GM18517 (cell line): ENCODE results near the gene CAMK2D.

Source experiments
- ATAC-seq: cut with Tn5 transposase; IDR thresholded peaks from one replicate; pipeline ENCODE4 v1.9.1; 2021; ENCODE audit warnings: mild to moderate bottlenecking, moderate library complexity; ENCODE audit not compliant: unreplicated experiment

CAMK2D gene

DNA sequence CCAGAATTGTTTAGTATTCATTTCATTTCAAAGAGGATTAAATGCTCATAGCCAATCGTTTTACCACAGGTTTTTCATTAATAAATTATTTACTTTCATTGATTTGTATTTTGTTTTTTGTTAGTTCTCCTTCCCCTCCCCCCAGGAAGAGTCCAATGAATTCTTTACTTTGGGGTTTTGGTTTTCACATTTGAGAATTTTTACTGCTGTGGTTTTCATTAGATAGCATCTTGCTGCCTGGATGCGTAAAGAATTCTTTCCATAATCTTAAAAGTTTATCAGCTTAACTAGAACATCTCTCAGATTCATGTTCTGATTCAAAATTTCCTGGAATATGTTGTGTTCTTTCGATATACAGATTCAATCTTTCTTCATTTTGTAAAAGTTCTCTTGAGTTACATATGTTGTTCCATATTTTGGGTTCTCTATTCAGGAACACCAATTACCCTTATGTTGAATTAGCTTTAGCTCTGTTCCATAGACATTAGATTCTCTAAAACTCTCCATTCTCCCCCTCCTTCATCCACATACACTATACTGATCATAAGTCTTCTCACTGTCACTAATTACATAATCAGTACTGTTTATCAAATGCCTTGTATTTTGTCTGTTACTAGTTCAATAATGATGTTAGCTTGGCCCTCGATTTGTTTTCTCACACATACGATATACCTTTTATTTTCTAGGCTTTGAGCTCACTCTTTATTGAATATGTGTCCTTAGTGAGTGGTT is 184.4 kb downstream of the CAMK2D start:
- ATAC-seq: no peak

DNA sequence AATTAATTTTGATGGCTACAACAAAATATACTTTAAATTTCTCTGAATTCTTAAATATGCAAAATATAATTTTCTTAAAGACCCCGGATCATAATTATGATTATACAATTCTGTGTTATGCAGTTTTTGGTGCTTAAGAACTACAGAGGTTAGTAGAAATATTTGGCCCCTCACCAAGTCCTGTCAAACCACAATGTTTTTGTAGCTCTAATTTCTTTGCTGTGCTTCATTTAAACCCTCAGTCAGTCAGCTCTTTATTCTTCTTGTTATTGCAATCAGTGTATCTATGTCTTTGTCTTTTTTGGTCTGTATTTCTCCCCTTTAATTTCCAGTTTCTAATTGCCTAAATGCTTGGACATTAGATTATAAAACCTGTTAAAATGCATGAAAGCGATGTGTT is 186.1 kb downstream of the CAMK2D start:
- no peak for ATAC-seq

DNA sequence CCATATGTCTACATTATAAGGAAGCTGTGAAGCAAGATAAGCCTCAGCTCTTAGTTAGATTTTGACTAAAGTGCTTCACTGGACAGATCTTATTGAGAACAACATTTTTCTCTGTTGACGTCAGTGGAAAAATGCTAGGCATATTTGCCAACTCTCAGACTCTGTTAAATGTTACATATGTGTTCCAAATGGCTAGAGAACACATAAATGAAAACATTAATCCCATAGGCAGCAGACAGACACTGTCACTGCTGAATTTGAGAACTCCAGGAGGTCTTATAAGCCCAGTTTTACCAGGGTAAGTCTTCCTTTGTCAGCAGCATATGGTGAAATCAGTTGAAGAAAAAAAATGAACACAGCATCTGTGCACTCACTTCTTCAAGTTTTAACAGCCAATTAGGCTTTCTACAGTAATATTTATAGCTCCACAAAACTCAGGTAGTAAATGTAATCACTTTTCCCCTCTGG is 186.9 kb downstream of the CAMK2D start:
- ATAC-seq: no peak

DNA sequence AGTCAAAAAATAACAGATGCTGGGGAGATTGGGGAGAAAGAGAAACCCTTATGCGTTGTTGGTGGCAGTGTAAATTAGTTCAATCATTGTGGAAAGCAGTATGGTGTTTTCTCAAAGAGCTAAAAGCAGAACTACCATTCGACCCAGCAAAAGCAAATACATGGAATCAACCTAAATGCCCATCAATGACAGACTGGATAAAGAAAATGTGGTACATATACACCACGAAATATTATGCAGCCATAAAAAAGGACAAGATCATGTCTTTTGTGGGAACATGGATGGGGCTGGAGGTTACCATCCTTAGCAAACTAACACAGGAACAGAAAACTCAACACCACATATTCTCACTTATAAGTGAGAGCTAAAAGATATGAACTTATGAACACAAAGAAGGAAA is 188.9 kb downstream of the CAMK2D start:
- no peak for ATAC-seq

DNA sequence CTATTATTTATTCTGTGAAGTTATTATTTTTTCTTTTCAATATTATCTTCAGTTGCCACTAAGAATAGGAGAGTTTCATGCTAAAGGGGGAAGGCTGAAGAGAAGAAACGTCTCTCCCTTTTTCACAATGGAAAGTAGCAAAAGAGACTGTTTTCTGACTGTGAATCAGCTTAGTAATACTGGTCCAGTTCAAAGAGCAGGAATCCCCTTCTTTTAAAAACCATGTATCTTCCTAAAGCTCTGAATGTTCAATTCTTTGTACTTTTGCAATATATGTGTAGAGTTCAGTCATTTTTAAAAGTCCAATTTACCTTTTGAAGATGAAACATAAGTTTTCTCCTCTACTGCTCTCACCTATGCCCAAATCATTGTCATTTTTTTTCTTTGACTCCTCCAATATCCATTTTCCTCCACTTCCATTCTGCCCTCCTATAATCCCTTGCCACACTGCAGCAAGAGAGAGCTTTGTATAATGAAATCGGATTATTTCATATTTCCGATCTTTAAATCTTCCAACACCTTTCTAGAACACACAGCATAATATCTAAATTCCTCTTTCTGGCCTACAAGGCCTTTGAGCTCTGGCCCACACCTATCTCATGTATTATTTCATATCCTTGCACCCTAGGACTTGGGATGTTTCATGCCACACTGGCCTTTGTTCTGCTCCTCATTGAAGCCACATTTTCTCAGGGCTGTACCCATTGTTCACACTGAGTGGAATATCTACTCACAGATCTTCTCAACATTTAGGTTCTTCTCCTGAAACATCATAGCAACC is 195.3 kb downstream of the CAMK2D start:
- no peak for ATAC-seq

DNA sequence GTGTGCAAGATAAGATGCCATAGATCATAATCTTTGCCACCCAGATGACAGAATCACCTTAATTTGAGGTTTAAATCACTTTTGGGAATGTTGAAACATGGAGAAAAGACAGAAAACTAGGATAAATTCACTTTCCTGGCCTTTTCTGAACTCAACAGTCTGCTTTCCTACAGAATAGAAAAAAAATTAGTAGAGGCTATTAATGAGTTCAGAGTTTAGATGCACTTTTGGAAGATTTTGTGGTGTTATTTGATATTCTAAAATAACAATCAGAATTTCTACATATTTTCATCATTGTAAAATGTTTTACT is 195.9 kb downstream of the CAMK2D start:
- no peak for ATAC-seq

DNA sequence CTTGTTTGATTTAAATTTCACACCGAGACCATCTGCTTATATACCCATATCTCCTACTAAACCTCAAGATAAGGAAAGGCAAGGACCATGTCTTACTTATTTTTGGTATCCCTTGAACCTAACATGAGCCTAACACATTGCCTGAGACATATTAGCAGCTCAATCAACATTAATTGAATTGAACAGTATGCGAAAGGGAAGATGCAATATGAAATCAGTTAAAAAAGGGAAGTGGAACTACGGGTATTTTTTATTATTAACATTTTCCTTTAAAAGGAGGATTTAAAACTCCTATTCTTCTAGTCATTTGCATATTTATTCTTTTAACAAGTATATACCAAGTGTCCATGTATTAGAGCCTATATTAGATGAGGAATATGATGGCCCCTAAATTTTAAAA is 197.0 kb downstream of the CAMK2D start:
- no peak for ATAC-seq

DNA sequence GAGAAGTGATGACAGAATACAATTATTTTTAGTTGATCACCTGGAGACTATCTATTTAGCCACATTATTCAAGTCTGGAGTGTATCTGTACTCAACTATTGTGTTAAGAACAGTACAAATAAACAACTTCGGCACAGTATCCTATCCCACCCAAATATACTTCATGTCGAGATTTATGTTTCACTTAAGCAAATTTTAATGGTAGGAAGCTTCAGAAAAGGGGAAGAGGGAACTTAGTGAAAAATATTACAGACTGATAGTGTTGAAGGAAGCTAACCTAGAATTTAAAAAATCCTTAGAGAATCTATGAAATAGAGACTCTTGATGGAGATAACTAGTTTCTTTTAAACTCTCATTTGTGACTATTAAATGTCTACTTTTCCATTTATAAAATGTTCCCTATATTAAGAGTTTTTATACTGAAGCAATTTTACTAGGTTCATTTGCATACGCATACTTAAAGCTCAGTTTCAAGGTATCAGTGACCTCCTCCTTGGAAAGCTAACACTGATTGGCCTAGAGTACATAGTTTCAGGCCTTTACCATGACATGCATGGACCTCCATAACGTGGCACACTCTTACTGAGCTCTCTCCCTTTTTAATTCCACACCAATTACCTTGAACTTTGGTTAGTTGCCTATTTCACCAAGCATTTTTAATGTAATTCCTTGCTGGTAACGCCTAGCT is 197.7 kb downstream of the CAMK2D start:
- no peak for ATAC-seq

DNA sequence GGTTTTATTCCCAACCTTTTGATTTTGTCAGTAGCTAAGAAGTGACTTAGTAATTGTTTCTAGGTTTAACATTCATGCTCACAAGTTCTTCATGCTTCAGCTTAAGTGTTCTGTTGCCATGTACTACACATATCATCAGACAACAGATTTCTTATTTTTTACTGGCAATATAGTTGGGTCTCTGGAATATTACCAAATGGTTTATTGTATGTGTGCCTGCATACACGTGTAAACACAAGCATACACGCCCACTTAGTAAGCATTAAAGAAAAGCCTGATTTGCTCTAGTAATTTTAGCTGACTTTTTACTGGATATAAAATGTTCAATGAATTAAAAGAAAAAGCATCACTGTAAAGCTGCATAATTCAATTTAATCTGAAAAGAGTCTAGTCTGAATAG is 199.8 kb downstream of the CAMK2D start:
- no peak for ATAC-seq

DNA sequence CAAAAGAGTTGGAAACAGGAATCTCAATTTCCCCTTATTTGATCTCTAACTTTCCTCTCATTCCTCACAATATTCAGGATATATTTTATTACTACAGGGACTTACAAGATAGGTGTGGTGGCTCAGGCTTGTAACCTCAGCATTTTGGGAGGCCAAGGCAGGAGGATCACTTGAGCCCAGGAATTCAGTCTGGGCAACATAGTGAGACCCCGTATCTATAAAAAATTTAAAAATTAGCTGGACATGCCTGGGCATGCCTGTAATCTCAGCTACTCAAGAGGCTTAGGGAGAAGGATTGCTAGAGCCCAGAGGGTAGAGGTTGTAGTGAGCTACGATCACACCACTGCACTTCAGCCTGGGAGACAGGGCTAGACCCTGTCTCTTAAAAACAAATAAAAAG is 200.4 kb downstream of the CAMK2D start:
- no peak for ATAC-seq

DNA sequence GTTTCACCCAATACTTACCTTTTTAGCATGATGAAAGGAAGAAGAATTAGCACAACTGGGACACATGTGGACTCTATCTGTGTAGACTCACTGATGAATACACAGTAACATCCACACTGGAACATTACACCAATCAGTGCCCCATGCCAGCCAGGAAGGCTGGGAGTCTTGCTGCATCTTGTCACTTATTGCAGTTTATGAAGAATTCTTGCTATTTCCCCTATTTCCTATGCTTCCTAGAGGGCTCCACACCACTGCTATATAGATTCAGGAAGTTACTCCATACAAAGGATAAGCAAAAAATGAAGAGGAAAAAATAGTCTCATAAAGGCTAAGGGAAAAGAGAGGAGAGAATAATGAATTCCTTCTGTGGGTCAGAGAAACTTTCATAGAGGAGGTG is 201.0 kb downstream of the CAMK2D start:
- no peak for ATAC-seq

DNA sequence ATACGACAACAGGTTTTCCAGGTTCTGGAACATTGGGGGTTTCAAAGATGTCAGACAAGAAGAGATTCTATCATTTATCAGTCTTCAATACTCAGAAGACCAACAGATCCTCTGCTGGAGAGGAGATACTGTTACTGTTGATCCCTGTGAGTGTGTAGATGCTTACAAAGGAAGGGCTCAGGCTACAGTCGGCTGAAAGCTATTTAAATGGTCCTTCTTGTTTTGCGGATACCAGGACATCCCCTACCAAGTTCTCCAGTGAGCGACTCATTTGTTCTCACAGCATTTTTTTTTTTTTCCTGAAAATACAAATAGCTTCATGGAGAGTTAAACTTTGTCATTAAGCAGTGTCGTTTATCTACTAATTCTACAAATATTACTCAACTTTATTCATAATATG is 201.6 kb downstream of the CAMK2D start:
- ATAC-seq: no peak

DNA sequence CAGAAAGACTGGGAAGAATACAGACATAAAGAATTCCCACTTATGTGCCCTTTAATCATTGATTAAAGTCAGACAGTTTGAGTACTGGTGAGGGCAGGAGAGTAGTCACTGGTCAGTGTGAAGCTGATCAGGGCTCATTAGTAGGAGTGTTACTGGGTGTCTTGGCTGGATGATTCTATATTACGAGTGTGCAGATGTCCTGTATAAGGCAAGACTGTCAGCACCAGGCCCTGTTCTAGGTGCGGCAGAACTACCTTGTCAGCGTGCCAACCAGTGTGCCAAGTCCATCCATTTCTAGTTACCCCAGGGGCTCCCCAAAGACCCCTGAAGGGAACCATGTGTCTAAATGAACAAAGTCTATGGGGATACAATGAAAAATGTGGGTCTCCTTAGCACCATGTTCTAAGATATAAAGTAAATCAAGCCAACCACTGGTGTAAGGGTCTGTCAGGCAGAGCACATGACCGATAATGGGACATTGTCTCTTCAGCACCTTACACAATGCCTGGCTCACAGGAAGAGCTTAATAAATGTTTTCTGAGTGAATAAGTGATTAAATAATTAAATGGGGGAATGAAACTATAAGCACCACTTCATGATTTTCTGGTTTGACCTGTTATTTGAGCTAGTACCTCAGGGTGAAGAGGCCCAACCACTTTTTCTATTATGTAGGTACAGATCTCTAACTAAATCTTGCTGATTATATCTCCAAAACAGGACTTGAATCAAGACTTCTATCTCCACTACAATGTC is 205.0 kb downstream of the CAMK2D start:
- no peak for ATAC-seq

DNA sequence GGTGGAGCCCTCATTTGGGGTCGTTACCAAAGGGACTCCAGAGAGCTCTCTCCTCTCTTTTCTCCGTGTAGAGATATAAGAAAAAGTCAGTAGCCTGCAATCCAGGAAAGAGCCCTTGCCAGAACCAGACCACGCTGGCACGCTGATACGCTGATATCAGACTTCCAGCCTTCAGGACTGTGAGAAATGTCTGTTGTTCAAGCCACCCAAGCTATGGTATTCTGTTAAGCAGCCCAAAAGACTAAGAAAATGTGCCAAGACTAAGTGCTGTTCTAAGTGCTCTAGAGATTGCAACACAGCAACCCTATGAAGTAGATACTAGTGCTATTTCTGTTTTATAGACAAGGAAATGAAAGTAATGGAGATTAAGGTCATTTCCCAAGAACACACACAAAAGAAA is 205.7 kb downstream of the CAMK2D start:
- ATAC-seq: no peak

DNA sequence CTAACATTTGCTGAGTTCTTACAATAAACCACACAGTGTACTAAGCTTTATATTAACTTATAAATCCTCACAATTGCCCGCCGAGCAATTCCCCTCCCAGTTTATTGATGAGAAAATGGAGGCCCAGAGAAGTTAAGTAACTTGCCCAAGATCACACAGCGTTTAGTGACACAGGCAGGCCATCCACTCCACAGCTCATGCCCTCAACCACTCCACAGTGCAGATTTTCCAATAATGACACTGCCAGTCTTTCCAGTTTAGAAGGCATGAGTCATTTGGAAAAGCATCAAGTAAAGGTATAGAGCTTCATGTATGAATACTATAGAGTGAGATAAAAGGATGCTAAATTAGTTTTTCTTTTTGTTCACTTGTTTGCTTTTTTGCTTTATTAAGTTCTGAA is 208.5 kb downstream of the CAMK2D start:
- no peak for ATAC-seq

DNA sequence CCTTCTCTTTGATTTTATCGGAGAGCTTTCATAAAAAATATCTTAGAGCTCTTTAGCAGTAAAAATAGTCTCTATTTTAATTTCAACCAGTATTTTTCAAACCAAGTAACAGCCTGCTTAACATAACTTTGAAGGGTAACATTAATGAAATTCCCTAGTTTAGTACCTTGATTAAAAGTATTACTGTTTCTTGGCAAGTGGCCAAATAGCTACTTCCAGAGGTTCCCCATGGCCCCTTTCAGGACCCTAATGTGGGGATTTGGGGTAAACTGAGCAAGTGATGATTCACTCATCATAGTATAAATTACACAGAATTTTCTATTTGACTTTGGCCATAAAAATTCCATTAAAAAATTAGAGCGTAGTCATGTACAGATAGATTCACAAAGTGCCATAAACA is 211.0 kb downstream of the CAMK2D start:
- ATAC-seq: no peak

DNA sequence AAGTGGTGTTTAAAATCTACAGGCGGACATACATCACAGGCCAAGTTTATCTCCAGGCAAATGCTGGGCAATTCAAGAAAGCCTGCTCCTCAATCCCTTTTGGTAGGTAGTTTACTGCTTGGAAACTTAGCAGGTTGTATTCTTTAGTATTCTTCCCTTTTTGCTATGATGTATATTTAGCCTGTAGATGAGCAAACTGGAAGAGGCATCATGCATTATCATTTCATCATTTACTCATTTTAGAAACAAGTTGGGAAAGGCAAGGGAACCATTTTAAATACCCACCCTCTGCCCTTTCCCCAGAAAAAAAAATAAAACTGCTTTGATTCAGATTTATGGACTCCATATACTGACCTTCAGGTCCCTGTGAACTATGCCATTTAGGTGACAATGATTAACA is 213.2 kb downstream of the CAMK2D start:
- no peak for ATAC-seq

DNA sequence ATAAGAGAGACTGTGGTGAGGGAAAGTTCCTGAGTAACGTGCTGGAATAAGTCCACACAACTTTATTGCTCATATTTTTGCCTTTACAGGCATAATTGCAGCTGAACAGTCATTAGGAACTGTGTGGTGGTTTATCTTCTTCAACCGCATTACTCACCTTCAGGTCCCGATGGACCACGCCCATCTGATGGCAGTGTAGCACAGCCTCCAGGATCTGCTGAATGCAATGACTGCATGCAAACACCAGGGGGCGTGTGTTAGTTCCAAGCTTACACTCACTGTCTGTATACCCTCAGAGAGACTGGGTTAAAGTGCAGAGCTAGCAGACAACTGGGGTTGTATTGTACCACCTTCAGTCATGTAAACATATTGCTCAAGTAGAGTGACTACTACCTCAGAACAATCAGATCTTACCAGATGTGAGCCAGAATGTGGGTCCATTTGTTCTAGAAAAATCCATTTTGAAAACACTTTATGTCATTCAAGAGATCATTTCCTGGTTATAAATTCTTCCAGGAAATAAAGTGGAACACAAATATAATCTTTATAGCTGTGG is 214.0 kb downstream of the CAMK2D start:
- peak; percentile 99 for ATAC-seq

DNA sequence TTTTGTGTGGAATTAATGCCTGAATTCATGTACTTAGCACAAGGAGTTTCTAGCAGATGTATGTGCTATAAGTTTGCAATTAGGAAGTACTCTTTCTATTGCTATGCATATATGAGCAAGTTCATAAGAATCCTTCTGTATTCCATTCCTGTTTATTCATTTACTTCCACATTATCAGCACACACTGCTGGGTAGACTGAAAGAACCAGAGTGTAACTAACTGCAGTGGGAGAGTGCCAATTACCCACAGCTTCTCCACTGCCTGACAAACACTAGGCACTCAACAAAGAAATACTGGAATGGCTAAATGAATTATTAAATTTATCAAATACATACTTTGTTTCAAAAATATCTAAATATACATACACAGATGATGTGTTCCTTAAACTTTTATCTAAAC is 219.6 kb downstream of the CAMK2D start:
- no peak for ATAC-seq

DNA sequence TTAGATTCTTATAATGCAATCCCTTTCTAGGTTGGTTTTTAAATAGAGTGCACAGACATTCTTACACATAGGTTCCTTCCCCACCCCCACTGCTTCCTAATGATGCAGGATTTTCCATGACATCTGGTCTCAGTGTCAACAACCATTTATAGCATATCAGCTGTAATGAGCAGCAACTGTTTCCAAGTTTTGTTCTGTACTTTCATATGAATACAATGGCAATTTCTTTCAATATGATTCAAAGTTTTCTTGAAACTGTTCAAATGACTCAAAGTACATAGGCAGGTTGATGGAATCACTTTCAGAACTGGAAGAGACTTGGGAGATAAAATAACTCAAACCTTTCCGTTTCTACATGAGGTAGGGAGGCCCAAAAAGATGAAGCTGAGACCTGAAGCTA is 220.7 kb downstream of the CAMK2D start:
- ATAC-seq: no peak

DNA sequence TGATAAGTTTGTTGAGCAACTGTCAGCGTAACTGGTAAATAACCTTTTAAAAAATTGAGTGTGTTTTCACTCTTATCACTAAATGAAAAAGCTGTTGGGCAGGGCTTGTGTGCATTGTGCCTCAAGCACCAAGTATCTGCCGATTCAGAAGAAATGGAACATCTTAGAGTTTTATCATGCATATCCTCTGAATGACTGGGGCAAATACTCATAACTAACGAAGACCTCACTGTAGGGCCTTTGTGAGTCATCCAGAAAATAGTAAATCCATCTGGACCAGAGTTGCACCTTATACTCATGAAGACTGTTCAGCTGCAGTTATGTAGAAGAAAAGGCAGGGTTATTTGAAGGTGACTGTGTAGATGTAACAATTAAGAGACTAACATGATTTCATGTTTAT is 222.1 kb downstream of the CAMK2D start:
- peak; percentile 50 for ATAC-seq
